ENCODE results near the gene SNHG17. TPM values are rescaled to one million over a fixed set of nuclear protein-coding genes. Genes with fewer than 3 reads are reported as not detected.

The SNHG17 gene
- total and polyA plus RNA-seq, 2 donors (not counting 1 experiment from before 2014, with no cell fraction given): 49.6 to 78.0 TPM

DNA sequence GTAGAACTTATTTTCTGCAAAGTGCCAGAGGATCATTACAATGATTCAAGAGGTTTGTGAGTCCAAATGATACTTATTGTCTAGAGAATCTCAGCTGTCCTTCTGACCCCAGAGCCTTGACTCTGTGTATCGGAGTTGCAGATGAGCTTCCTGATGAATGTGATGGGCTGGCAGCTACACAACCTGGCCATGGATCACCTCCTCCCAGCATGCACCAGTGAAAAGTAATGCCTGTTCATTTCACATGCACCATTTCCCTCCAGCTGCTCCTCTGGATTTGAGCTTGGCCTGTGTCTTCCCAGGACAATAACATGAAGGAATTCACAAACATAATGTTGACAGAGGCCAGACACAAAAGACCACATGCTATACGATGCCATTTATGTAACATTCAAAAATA, 30.0 kb downstream of the SNHG17 start:
- Mint-ChIP-seq H3K27ac (no peak overlapping the region), H3K27me3 (no peaks in the 10 kb centered on the region), H3K4me3 (no peak overlapping the region), H3K9me3 (ENCODE audit: insufficient read depth) (peaks cover 3% of the 10 kb centered on the region), H3K4me1 (no peaks in the 10 kb centered on the region)
- ATAC-seq (ENCODE audit: low read depth) (no peak), DNase-seq (no peak)
- Histone ChIP-seq H3K4me1 (ENCODE audit: control insufficient read depth in 2 of 2, insufficient read depth in 2 of 2, low read length in 2 of 2) (no peaks in the 10 kb centered on the region), H3K9me3 (ENCODE audit: control extremely low read depth in 1 of 3, control insufficient read depth in 2 of 3, insufficient read depth in 1 of 3, low read length in 2 of 3) (peaks cover 0 to 10% (median 0%) of the 10 kb centered on the region in 3 donors), H3K4me3 (ENCODE audit: control extremely low read depth in 1 of 5, extremely low read depth in 1 of 5, insufficient read depth in 1 of 5, low read depth in 2 of 5, low read length in 4 of 5) (no peak overlapping the region), H3K27me3 (replicated peaks in 1 of 4; ENCODE audit: control extremely low read depth in 1 of 4, control insufficient read depth in 3 of 4, insufficient read depth in 4 of 4, low read length in 3 of 4) (no peaks in the 10 kb centered on the region), H3K9ac (ENCODE audit: low read length) (no peak overlapping the region), H2AFZ (ENCODE audit: insufficient read depth, low read depth, low read length, poor library complexity, severe bottlenecking) (no peak overlapping the region), H4K20me1 (ENCODE audit: control insufficient read depth, insufficient read depth, low read length, poor library complexity, severe bottlenecking) (no peaks in the 10 kb centered on the region), H3K4me2 (replicated peaks; ENCODE audit: low read depth, low read length, poor library complexity, severe bottlenecking) (no peak overlapping the region), H3K27ac (ENCODE audit: low read length in 2 of 2) (no peak overlapping the region), H3K36me3 (replicated peaks in 1 of 2; ENCODE audit: control extremely low read depth in 1 of 2, control insufficient read depth in 1 of 2, extremely low read depth in 1 of 2, insufficient read depth in 2 of 2, low read length in 1 of 2) (peaks cover 0 to 4% of the 10 kb centered on the region in 2 experiments), H3K79me2 (ENCODE audit: control insufficient read depth, insufficient read depth, low read length) (no peaks in the 10 kb centered on the region)
- CTCF ChIA-PET: no interaction called here
- intact Hi-C loops (cut with micrococcal nuclease): no loop called here
- TF ChIP-seq, protein P1, sequence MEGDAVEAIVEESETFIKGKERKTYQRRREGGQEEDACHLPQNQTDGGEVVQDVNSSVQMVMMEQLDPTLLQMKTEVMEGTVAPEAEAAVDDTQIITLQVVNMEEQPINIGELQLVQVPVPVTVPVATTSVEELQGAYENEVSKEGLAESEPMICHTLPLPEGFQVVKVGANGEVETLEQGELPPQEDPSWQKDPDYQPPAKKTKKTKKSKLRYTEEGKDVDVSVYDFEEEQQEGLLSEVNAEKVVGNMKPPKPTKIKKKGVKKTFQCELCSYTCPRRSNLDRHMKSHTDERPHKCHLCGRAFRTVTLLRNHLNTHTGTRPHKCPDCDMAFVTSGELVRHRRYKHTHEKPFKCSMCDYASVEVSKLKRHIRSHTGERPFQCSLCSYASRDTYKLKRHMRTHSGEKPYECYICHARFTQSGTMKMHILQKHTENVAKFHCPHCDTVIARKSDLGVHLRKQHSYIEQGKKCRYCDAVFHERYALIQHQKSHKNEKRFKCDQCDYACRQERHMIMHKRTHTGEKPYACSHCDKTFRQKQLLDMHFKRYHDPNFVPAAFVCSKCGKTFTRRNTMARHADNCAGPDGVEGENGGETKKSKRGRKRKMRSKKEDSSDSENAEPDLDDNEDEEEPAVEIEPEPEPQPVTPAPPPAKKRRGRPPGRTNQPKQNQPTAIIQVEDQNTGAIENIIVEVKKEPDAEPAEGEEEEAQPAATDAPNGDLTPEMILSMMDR (IDR thresholded peaks at IDR 0.05): no peak
- no peak for TF ChIP-seq EZH2 (IDR thresholded peaks at IDR 0.05; ENCODE audit: borderline replicate concordance, insufficient read depth, low read depth, low read length, poor library complexity, severe bottlenecking)
- WGBS (ENCODE audit: insufficient coverage): no CpG with 5 or more reads among the region's 2 CpGs
- POLR2A ChIA-PET: interaction anchor here (0.6 kb wide), 1 partner anchor 956 kb away, joined by 3 read pairs; no protein-coding TSS in a partner anchor

DNA sequence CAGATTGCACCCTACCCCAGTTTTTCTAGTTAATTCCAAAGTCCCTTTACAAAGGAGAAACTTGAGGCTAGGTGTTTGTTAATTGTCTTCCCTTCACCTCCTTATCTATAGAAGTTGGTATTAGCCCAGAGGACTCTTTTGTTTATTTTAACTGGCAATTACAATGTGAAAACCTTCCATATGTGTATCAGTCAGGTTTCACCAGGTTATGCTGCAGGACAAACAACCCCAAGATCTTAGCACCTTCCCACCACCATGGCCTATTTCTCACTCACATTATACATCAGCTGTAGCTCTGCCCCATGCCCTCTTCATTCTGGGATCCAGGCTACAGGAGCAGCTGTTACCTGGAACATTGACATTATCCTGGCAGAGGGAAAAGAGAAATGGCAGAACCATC, 31.1 kb downstream of the SNHG17 start:
- ChIA-PET CTCF (no interaction called here), POLR2A (no interaction called here)
- TF ChIP-seq, protein P1 (IDR thresholded peaks at IDR 0.05): no peak
- no peak for TF ChIP-seq EZH2 (IDR thresholded peaks at IDR 0.05; ENCODE audit: borderline replicate concordance, insufficient read depth, low read depth, low read length, poor library complexity, severe bottlenecking)
- H3K4me3 Mint-ChIP-seq: no peak overlapping the region
- intact Hi-C loops (cut with micrococcal nuclease): no loop called here
- no peak overlapping the region for H3K4me2 ChIP-seq (replicated peaks; ENCODE audit: low read depth, low read length, poor library complexity, severe bottlenecking)
- H3K9me3 ChIP-seq (ENCODE audit: control extremely low read depth in 1 of 3, control insufficient read depth in 2 of 3, insufficient read depth in 1 of 3, low read length in 2 of 3): peaks cover 0 to 10% (median 0%) of the 10 kb centered on the region in 3 donors
- peaks cover 0 to 3% of the 10 kb centered on the region in 2 experiments for H3K36me3 ChIP-seq (replicated peaks in 1 of 2; ENCODE audit: control extremely low read depth in 1 of 2, control insufficient read depth in 1 of 2, extremely low read depth in 1 of 2, insufficient read depth in 2 of 2, low read length in 1 of 2)
- H3K27me3 Mint-ChIP-seq: no peaks in the 10 kb centered on the region
- no peaks in the 10 kb centered on the region for H3K4me1 Mint-ChIP-seq
- no peaks in the 10 kb centered on the region for H3K79me2 ChIP-seq (ENCODE audit: control insufficient read depth, insufficient read depth, low read length)
- no peak overlapping the region for H2AFZ ChIP-seq (ENCODE audit: insufficient read depth, low read depth, low read length, poor library complexity, severe bottlenecking)
- H3K27me3 ChIP-seq (replicated peaks in 1 of 4; ENCODE audit: control extremely low read depth in 1 of 4, control insufficient read depth in 3 of 4, insufficient read depth in 4 of 4, low read length in 3 of 4): no peaks in the 10 kb centered on the region
- H3K4me3 ChIP-seq (ENCODE audit: control extremely low read depth in 1 of 5, extremely low read depth in 1 of 5, insufficient read depth in 1 of 5, low read depth in 2 of 5, low read length in 4 of 5): no peak overlapping the region
- H4K20me1 ChIP-seq (ENCODE audit: control insufficient read depth, insufficient read depth, low read length, poor library complexity, severe bottlenecking): no peaks in the 10 kb centered on the region
- H3K27ac ChIP-seq (ENCODE audit: low read length in 2 of 2): no peak overlapping the region
- DNase-seq (no peak), ATAC-seq (ENCODE audit: low read depth) (no peak)
- peaks cover 3% of the 10 kb centered on the region for H3K9me3 Mint-ChIP-seq (ENCODE audit: insufficient read depth)
- no peak overlapping the region for H3K27ac Mint-ChIP-seq
- H3K9ac ChIP-seq (ENCODE audit: low read length): no peak overlapping the region
- no peaks in the 10 kb centered on the region for H3K4me1 ChIP-seq (ENCODE audit: control insufficient read depth in 2 of 2, insufficient read depth in 2 of 2, low read length in 2 of 2)

Data from B cell (primary cell).